Astrocyte (in vitro differentiated cells and primary cell): ENCODE results near the gene NRARP. TPM values are rescaled to one million over a fixed set of nuclear protein-coding genes. Genes with fewer than 3 reads are reported as not detected.
A peak's percentile ranks its signal among the peaks of the same experiment; 100 is the strongest.

Experiments
- DNase-seq: peaks from one replicate; pipeline ENCODE4 v3.0.0-alpha.2; 2010; ENCODE audit warnings: low read depth
- FAIRE-seq: peaks from 2 replicates; lab custom pipeline; 2011; peaks lifted over from hg19 to GRCh38; lab: Jason Lieb, UNC
- H2AFZ ChIP-seq: 2 replicates; pipeline ENCODE4 v1.6.0; 2012; ENCODE audit warnings: low read depth, low read length, inconsistent platforms
- H3K27ac ChIP-seq: 2 replicates; pipeline ENCODE4 v1.5.1; 2011; ENCODE audit warnings: low read depth, low read length, inconsistent platforms
- H3K27me3 ChIP-seq: 2 replicates; pipeline ENCODE4 v1.6.0; 2011; ENCODE audit warnings: low read length, inconsistent platforms; ENCODE audit not compliant: insufficient read depth
- H3K36me3 ChIP-seq: 2 replicates; pipeline ENCODE4 v1.5.1; 2011; ENCODE audit warnings: low read length, inconsistent platforms; ENCODE audit not compliant: insufficient read depth
- H3K4me1 ChIP-seq: 2 replicates; pipeline ENCODE4 v1.5.1; 2011; ENCODE audit warnings: low read length, inconsistent platforms; ENCODE audit not compliant: insufficient read depth
- H3K4me2 ChIP-seq: 2 replicates; pipeline ENCODE4 v1.6.0; 2012; ENCODE audit warnings: low read length, inconsistent platforms
- H3K4me3 ChIP-seq: 2 replicates; pipeline ENCODE4 v1.5.1; 2011; ENCODE audit warnings: low read depth, mild to moderate bottlenecking, low read length, inconsistent platforms; ENCODE audit not compliant: insufficient read depth
- H3K79me2 ChIP-seq: 2 replicates; pipeline ENCODE4 v1.6.0; 2012; ENCODE audit warnings: mild to moderate bottlenecking, low read length, inconsistent platforms; ENCODE audit not compliant: insufficient read depth
- H3K9ac ChIP-seq: 2 replicates; pipeline ENCODE4 v1.6.0; 2012; ENCODE audit warnings: mild to moderate bottlenecking, low read length, inconsistent platforms
- H3K9me3 ChIP-seq: 2 replicates; pipeline ENCODE4 v1.5.1; 2012; ENCODE audit warnings: low read depth, mild to moderate bottlenecking, low read length, inconsistent platforms; ENCODE audit not compliant: insufficient read depth
- H4K20me1 ChIP-seq: 2 replicates; pipeline ENCODE4 v1.6.0; 2012; ENCODE audit warnings: low read length, inconsistent platforms; ENCODE audit not compliant: insufficient read depth
- H3K27ac Mint-ChIP-seq: one replicate; pipeline ENCODE4 v1.8.0; 2021; ENCODE audit warnings: mild to moderate bottlenecking, mixed read lengths; ENCODE audit not compliant: unreplicated experiment
- H3K27me3 Mint-ChIP-seq: one replicate; pipeline ENCODE4 v1.8.0; 2021; ENCODE audit warnings: low read depth, mixed read lengths; ENCODE audit not compliant: unreplicated experiment
- H3K36me3 Mint-ChIP-seq: one replicate; pipeline ENCODE4 v1.8.0; 2021; ENCODE audit warnings: low read depth, mixed read lengths; ENCODE audit not compliant: unreplicated experiment
- H3K4me1 Mint-ChIP-seq: one replicate; pipeline ENCODE4 v1.8.0; 2021; ENCODE audit warnings: low read depth, mixed read lengths; ENCODE audit not compliant: unreplicated experiment
- H3K4me3 Mint-ChIP-seq: one replicate; pipeline ENCODE4 v1.8.0; 2021; ENCODE audit warnings: mild to moderate bottlenecking, moderate library complexity, mixed read lengths; ENCODE audit not compliant: unreplicated experiment
- H3K9me3 Mint-ChIP-seq: one replicate; pipeline ENCODE4 v1.8.0; 2021; ENCODE audit warnings: mild to moderate bottlenecking, mixed read lengths; ENCODE audit not compliant: unreplicated experiment
- CTCF ChIP-seq: IDR thresholded peaks from 2 replicates; pipeline ENCODE4 v1.5.1; 2011; ENCODE audit warnings: low read depth, mild to moderate bottlenecking, inconsistent platforms, low read length, moderate library complexity; ENCODE audit not compliant: insufficient read depth
- EZH2 ChIP-seq: IDR thresholded peaks from 2 replicates; pipeline ENCODE4 v1.6.1; 2012; ENCODE audit warnings: mild to moderate bottlenecking, low read length, inconsistent platforms; ENCODE audit not compliant: insufficient read depth
- total RNA-seq: library from RNA; stranded (reverse); gene quantifications from 2 replicates; pipeline ENCODE4 v1.2.1, GENCODE V29; 2021

NRARP gene
- total RNA-seq, 1 donor from 2014 or later: 7.3 TPM

- H3K4me3 ChIP-seq: no peak overlapping the region
- H3K4me1 ChIP-seq: peaks cover 19% of the 10 kb centered on the region
- TF ChIP-seq CTCF (no peak), EZH2 (no peak)
- Mint-ChIP-seq H3K4me3 (no peak overlapping the region), H3K9me3 (no peaks in the 10 kb centered on the region), H3K4me1 (peaks cover 3% of the 10 kb centered on the region), H3K27ac (no peak overlapping the region), H3K36me3 (no peaks in the 10 kb centered on the region), H3K27me3 (peaks cover 2% of the 10 kb centered on the region)
- DNase-seq (peak; percentile 44), FAIRE-seq (no peak)
- no peaks in the 10 kb centered on the region for H4K20me1 ChIP-seq
- no peaks in the 10 kb centered on the region for H3K79me2 ChIP-seq
- H3K4me2 ChIP-seq: peak overlapping the region; percentile 59
- H3K36me3 ChIP-seq: no peaks in the 10 kb centered on the region
- H3K27me3 ChIP-seq: peaks cover under 1% of the 10 kb centered on the region
- H3K9me3 ChIP-seq: no peaks in the 10 kb centered on the region
- peak overlapping the region; percentile 80 for H2AFZ ChIP-seq
- H3K9ac ChIP-seq: peak overlapping the region; percentile 43
- no peak overlapping the region for H3K27ac ChIP-seq
Measured at GRCh38 chr9:137305060-137305797, 3.2 kb upstream of the NRARP start.

- Histone ChIP-seq H3K79me2 (no peaks in the 10 kb centered on the region), H3K9ac (no peak overlapping the region), H3K4me1 (peaks cover 25% of the 10 kb centered on the region), H4K20me1 (no peaks in the 10 kb centered on the region), H3K27me3 (peaks cover 7% of the 10 kb centered on the region), H3K4me2 (no peak overlapping the region), H3K9me3 (no peaks in the 10 kb centered on the region), H3K4me3 (no peak overlapping the region), H3K27ac (no peak overlapping the region), H3K36me3 (no peaks in the 10 kb centered on the region), H2AFZ (no peak overlapping the region)
- H3K4me1 Mint-ChIP-seq: peaks cover 5% of the 10 kb centered on the region
- FAIRE-seq (no peak), DNase-seq (no peak)
- no peak overlapping the region for H3K4me3 Mint-ChIP-seq
- H3K27ac Mint-ChIP-seq: no peak overlapping the region
- peaks cover 2% of the 10 kb centered on the region for H3K27me3 Mint-ChIP-seq
- TF ChIP-seq CTCF: no peak
- no peak for TF ChIP-seq EZH2
- no peaks in the 10 kb centered on the region for H3K9me3 Mint-ChIP-seq
- H3K36me3 Mint-ChIP-seq: no peaks in the 10 kb centered on the region
Measured at GRCh38 chr9:137304383-137305059, 2.5 kb upstream of the NRARP start.
